ENCODE measurements around the gene CD93. TPM values are rescaled to one million over a fixed set of nuclear protein-coding genes. Genes with fewer than 3 reads are reported as not detected.

Gene CD93
- total RNA-seq, 1 experiment from 2014 or later, result not detected

GRCh38 chr20:23032056-23032749 lies 53.9 kb downstream of the CD93 start:
- Mint-ChIP-seq H3K9me3 (ENCODE audit: unreplicated experiment) (no peaks in the 10 kb centered on the region), H3K27me3 (ENCODE audit: insufficient read depth, unreplicated experiment) (no peaks in the 10 kb centered on the region), H3K36me3 (ENCODE audit: insufficient read depth, unreplicated experiment) (no peaks in the 10 kb centered on the region), H3K27ac (ENCODE audit: unreplicated experiment) (no peak overlapping the region), H3K4me1 (ENCODE audit: low read depth, unreplicated experiment) (peaks cover 6% of the 10 kb centered on the region), H3K4me3 (ENCODE audit: unreplicated experiment) (no peak overlapping the region)
- BruUV-seq (replicated peaks), result no TSS peak
- DNase-seq, result no peak
- H3K4me3 ChIP-seq (ENCODE audit: low read depth, low read length), result no peak overlapping the region
- no peaks in the 10 kb centered on the region for H3K9me3 ChIP-seq
- TF ChIP-seq CTCF (IDR thresholded peaks at IDR 0.05; ENCODE audit: insufficient read depth in 1 of 2, low read depth in 1 of 2, low read length in 1 of 2, severe bottlenecking in 1 of 2, unreplicated experiment in 1 of 2), result no peak
- intact Hi-C loops (cut with micrococcal nuclease; ENCODE audit: unreplicated experiment), result no loop called here
- no peaks in the 10 kb centered on the region for H3K4me1 ChIP-seq
- ChIA-PET POLR2A (no interaction called here), CTCF (interaction anchor here (0.6 kb wide), 1 partner anchor 133 kb away, joined by 3 read pairs; no protein-coding TSS in a partner anchor)
- H3K36me3 ChIP-seq (ENCODE audit: control insufficient read depth, insufficient read depth, low read length), result no peaks in the 10 kb centered on the region
- H3K27me3 ChIP-seq (replicated peaks; ENCODE audit: control insufficient read depth, insufficient read depth, low read length), result no peaks in the 10 kb centered on the region

- no TSS peak for BruUV-seq (replicated peaks)
- CTCF ChIA-PET, result no interaction called here
- no peak overlapping the region for H3K4me3 Mint-ChIP-seq (ENCODE audit: unreplicated experiment)
Measured at GRCh38 chr20:23031346-23031745, 54.8 kb downstream of the CD93 start.

More at GRCh38 chr20:23031346-23031745, 54.8 kb downstream of the CD93 start:
- Mint-ChIP-seq H3K27ac (ENCODE audit: unreplicated experiment) (no peak overlapping the region), H3K9me3 (ENCODE audit: unreplicated experiment) (no peaks in the 10 kb centered on the region), H3K36me3 (ENCODE audit: insufficient read depth, unreplicated experiment) (no peaks in the 10 kb centered on the region), H3K4me1 (ENCODE audit: low read depth, unreplicated experiment) (peaks cover 6% of the 10 kb centered on the region), H3K27me3 (ENCODE audit: insufficient read depth, unreplicated experiment) (no peaks in the 10 kb centered on the region)
- intact Hi-C loops (cut with micrococcal nuclease; ENCODE audit: unreplicated experiment), result no loop called here
- Histone ChIP-seq H3K27me3 (replicated peaks; ENCODE audit: control insufficient read depth, insufficient read depth, low read length) (no peaks in the 10 kb centered on the region), H3K4me1 (no peaks in the 10 kb centered on the region), H3K36me3 (ENCODE audit: control insufficient read depth, insufficient read depth, low read length) (no peaks in the 10 kb centered on the region), H3K4me3 (ENCODE audit: low read depth, low read length) (no peak overlapping the region), H3K9me3 (no peaks in the 10 kb centered on the region)
- DNase-seq, result no peak
- POLR2A ChIA-PET, result no interaction called here
- TF ChIP-seq CTCF (IDR thresholded peaks at IDR 0.05; ENCODE audit: insufficient read depth in 1 of 2, low read depth in 1 of 2, low read length in 1 of 2, severe bottlenecking in 1 of 2, unreplicated experiment in 1 of 2), result no peak

Other genes with a start within 250 kb of the CD93 start
- gene SSTR4, start 51.0 kb downstream of the CD93 start, total RNA-seq (2022), result not detected in 2 replicates
- gene THBD, start 36.7 kb downstream of the CD93 start, total RNA-seq (2022), result 0.77 and 1.0 TPM in 2 replicates

All from Caco-2 (cell line).